Common myeloid progenitor, CD34-positive (primary cell): ENCODE results near the gene UBXN1.
"Not testable (repeated sequence)": the region's sequence is repeated elsewhere in the genome, so short reads cannot be mapped to it uniquely, and the experiment has no call there.

ENCODE experiments used
- CTCF ChIA-PET: fragments of 350-600 bp; sonication (Branson Sonifier 250); formaldehyde crosslinking; loops from one replicate; lab custom pipeline; 2021; ENCODE audit warnings: antibody characterized with exemption; lab: Charles Lee
- POLR2A ChIA-PET: fragments of 350-600 bp; sonication (Branson Sonifier 250); formaldehyde crosslinking; loops from one replicate; lab custom pipeline; 2021; ENCODE audit warnings: antibody characterized with exemption; lab: Charles Lee
- DNase-seq, 3 donors: peaks; one replicate each; pipeline versions ENCODE4 v3.0.0 to v3.0.0-alpha.2; 2013
- H3K27ac ChIP-seq, 2 experiments: 1 replicate in 1 of 2; 2 replicates in 1 of 2; pipeline ENCODE4 v1.7.0; 2013; ENCODE audit warnings: inconsistent platforms in 2 of 2, low read length in 2 of 2, mild to moderate bottlenecking in 2 of 2, low read depth in 1 of 2, moderate library complexity in 1 of 2; ENCODE audit not compliant: severe bottlenecking in 2 of 2, insufficient read depth in 1 of 2, poor library complexity in 1 of 2
- H3K27me3 ChIP-seq, 5 experiments: replicated peaks in 2 of 5; 1 replicate in 3 of 5; 2 replicates in 2 of 5; pipeline versions ENCODE4 v1.6.1 to v1.7.0; 2013; ENCODE audit warnings: low read length in 4 of 5, mild to moderate bottlenecking in 2 of 5, moderate library complexity in 2 of 5, inconsistent platforms in 1 of 5; ENCODE audit not compliant: insufficient read depth in 5 of 5, control insufficient read depth in 4 of 5
- H3K36me3 ChIP-seq, 4 experiments: 1 replicate in 2 of 4; 2 replicates in 2 of 4; pipeline versions ENCODE4 v1.6.1 to v1.7.0; 2013; ENCODE audit warnings: low read length in 3 of 4, control low read depth in 1 of 4, mild to moderate bottlenecking in 1 of 4; ENCODE audit not compliant: control insufficient read depth in 4 of 4, insufficient read depth in 4 of 4
- H3K4me1 ChIP-seq, 4 experiments: 1 replicate in 3 of 4; 2 replicates in 1 of 4; pipeline versions ENCODE4 v1.6.1 to v1.7.1; 2013; ENCODE audit warnings: low read length in 3 of 4, mild to moderate bottlenecking in 3 of 4, control low read depth in 1 of 4, inconsistent platforms in 1 of 4, moderate library complexity in 1 of 4; ENCODE audit not compliant: control insufficient read depth in 4 of 4, insufficient read depth in 4 of 4; ENCODE audit errors: control extremely low read depth in 1 of 4
- H3K4me3 ChIP-seq, 7 experiments: 1 replicate in 4 of 7; 2 replicates in 3 of 7; pipeline versions ENCODE4 v1.5.1 to v1.7.0; 2013; ENCODE audit warnings: mild to moderate bottlenecking in 7 of 7, low read length in 6 of 7, moderate library complexity in 6 of 7, inconsistent platforms in 2 of 7, low read depth in 2 of 7, control low read depth in 1 of 7; ENCODE audit not compliant: insufficient read depth in 4 of 7, control insufficient read depth in 1 of 7; ENCODE audit errors: extremely low read depth in 1 of 7
- H3K9me3 ChIP-seq, 5 experiments: 1 replicate in 4 of 5; 2 replicates in 1 of 5; pipeline versions ENCODE4 v1.6.1 to v1.7.1; 2013; ENCODE audit warnings: low read length in 4 of 5, mild to moderate bottlenecking in 2 of 5, inconsistent platforms in 1 of 5, low read depth in 1 of 5, moderate library complexity in 1 of 5; ENCODE audit not compliant: control insufficient read depth in 4 of 5, insufficient read depth in 2 of 5; ENCODE audit errors: control extremely low read depth in 1 of 5
- WGBS: methylation state at CpG from one replicate; pipeline ENCODE4 v1.1.5; 2013; ENCODE audit not compliant: insufficient coverage; 5-methylcytosine and 5-hydroxymethylcytosine counted together

Gene UBXN1

DNA sequence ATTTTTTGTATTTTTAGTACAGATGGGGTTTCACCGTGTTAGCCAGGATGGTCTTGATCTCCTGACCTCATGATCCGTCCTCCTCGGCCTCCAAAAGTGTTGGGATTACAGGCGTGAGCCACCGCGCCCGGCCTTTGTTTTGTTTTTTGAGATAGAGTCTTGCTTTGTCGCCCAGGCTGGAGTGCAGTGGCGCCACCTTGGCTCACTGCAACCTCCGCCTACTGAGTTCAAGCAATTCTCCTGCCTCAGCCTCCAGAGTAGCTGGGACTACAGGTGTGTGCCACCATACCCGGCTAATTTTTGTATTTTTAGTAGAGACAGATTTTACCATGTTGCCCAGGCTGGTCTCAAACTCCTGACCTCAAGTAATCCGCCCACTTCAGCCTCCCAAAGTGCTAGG, 28.6 kb downstream of the UBXN1 start:
- H3K27ac ChIP-seq, H3K9me3 ChIP-seq, H3K4me3 ChIP-seq, DNase-seq, H3K27me3 ChIP-seq: not testable (repeated sequence)
- ChIA-PET CTCF (interaction anchor here (0.7 to 1.0 kb wide), 2 partner anchors 17 to 31 kb away, joined by 3 to 4 read pairs; no protein-coding TSS in a partner anchor), POLR2A (interaction anchor here (1.9 kb wide), 1 partner anchor 15 kb away, joined by 6 read pairs; the partner anchor contains the start of genes C11orf98 and CSKMT)
- H3K36me3 ChIP-seq: peaks cover 6 to 34% (median 21%) of the 10 kb centered on the region in 4 experiments
- WGBS: 97% methylated on average over 12 of the region's 12 CpGs
- H3K4me1 ChIP-seq: peaks cover 0 to 34% (median 27%) of the 10 kb centered on the region in 4 experiments

DNA sequence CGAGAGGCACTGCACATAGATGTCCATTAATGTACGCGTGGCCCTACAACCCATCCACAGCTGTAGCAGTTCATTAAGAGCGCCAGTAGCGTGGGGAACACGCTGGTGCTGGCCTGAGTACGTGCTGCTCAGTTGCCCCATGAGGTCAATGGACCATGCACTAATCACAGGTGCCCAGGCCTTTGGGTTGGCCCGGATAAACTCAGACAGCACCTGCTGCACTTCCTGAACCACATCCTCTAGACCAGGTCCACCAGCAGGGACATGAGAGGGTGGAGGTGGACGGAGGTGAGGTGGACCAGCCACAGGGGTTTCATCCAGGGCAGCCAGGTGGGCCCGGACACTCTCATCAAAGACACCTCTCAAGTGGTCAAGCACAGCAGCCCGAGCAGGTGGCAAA, 29.4 kb downstream of the UBXN1 start:
- Histone ChIP-seq H3K27me3 (no peaks in the 10 kb centered on the region), H3K4me1 (peaks cover 0 to 41% (median 33%) of the 10 kb centered on the region in 4 experiments), H3K36me3 (peaks cover 7 to 35% (median 22%) of the 10 kb centered on the region in 4 experiments), H3K9me3 (no peaks in the 10 kb centered on the region), H3K27ac (no peak overlapping the region), H3K4me3 (no peak overlapping the region)
- DNase-seq: no peak
- CTCF ChIA-PET: interaction anchor here (0.8 to 6.0 kb wide), 4 partner anchors 19 to 60 kb away, joined by 3 to 33 read pairs (median 5); partner anchors contain the start of genes C11orf98, CSKMT, LBHD1 and UQCC3
- POLR2A ChIA-PET: interaction anchor here (1.9 kb wide), 1 partner anchor 16 kb away, joined by 6 read pairs; the partner anchor contains the start of genes C11orf98 and CSKMT
- WGBS: 92% methylated on average over 11 of the region's 11 CpGs

DNA sequence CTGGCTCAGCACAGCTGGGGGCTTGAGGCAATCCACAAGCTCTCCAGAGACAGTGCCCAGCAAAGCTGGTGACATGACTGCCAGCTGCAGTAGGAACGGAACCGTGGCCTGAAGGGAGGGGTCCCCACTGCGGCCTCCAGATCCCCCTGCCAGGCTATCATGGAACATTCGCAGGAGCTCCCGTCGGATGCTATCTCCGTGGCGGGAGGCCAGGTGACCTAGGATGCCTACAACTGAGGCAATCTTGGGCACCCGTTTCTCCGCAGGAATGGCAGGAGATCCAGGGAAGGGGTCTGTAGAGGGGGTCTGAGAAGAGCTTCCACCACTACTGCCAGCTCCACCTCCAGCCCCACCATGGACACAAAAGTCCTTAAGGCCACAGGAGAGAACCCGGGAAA, 29.9 kb downstream of the UBXN1 start:
- POLR2A ChIA-PET: no interaction called here

DNA sequence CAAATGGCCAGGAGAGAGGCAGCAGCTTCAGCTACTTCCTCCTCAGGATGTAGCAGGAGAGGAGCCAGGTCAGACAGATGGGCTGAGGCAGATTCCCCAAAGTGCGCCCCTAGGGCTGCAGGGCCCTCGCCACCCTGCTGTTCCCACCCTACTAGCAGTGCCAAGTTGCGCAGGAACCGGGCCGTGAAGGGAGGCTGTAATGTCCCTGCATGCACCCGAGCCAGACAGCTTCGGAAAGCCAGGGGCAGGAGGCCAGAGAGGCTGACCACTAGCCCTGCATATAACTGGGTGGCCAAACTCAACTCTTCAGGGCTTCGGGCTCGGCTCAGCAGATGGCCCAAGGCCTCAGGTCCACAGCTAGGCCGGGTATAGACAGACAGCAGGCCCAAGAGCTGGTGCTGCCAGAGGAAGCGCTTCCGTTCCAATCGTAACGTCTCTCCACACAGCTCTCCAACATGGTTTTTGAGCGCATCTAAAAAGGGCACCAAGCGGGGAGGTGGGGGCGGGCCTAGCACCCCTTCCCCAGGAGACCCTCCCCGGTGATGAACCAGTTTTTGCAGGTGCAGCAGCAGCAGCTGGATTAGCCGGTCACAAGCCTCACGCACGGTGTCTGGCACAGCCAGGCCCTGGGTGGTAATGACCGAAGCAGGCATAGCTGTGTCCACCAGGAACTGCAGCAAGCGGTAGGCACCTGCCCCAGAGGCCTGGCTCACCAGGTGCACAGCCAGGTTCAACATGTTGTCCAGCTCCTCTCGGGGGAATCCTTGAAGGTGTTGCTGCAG, 30.5 kb downstream of the UBXN1 start:
- CTCF ChIA-PET: interaction anchor here (0.8 to 6.0 kb wide), 9 partner anchors 7 to 61 kb away, joined by 3 to 33 read pairs (median 4); partner anchors contain the start of genes C11orf98, CSKMT, LBHD1 and UQCC3
- POLR2A ChIA-PET: interaction anchor here (3.0 kb wide), 1 partner anchor 17 kb away, joined by 23 read pairs; the partner anchor contains the start of genes C11orf98 and CSKMT
- Histone ChIP-seq H3K36me3 (peaks cover 8 to 45% (median 24%) of the 10 kb centered on the region in 4 experiments), H3K27me3 (no peaks in the 10 kb centered on the region), H3K4me3 (no peak overlapping the region), H3K4me1 (peaks cover 0 to 40% (median 30%) of the 10 kb centered on the region in 4 experiments), H3K27ac (no peak overlapping the region), H3K9me3 (no peaks in the 10 kb centered on the region)
- DNase-seq: no peak
- 95% methylated on average over 23 of the region's 24 CpGs for WGBS

More for the DNA sequence above, 29.9 kb downstream of the UBXN1 start:
- peaks cover 8 to 40% (median 24%) of the 10 kb centered on the region in 4 experiments for H3K36me3 ChIP-seq
- no peak overlapping the region for H3K4me3 ChIP-seq
- H3K4me1 ChIP-seq: peaks cover 0 to 44% (median 33%) of the 10 kb centered on the region in 4 experiments
- no peaks in the 10 kb centered on the region for H3K9me3 ChIP-seq
- no peak for DNase-seq
- CTCF ChIA-PET: interaction anchor here (0.8 to 6.0 kb wide), 8 partner anchors 7 to 61 kb away, joined by 3 to 33 read pairs (median 4); partner anchors contain the start of genes C11orf98, CSKMT, LBHD1 and UQCC3
- 99% methylated on average over 9 of the region's 11 CpGs for WGBS
- H3K27ac ChIP-seq: no peak overlapping the region
- no peaks in the 10 kb centered on the region for H3K27me3 ChIP-seq

DNA sequence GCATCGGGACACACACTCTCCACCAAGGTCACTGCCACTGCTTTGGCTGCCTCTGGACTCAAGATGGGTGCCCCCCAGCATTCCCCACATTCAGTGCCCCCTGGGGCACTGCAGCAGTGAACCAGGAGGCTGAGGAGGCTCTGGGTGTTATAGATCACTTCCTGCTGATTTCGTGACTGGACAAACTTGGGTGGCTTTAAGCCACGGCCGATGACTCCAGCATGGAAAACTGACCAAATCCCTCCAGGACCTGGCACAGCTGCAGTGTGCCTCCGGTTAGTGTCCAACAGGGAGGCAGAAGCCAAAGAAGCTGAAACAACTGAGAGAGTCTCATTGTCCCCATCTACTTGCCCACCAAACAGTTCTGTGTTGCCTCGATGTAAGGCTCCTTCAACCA, 31.3 kb downstream of the UBXN1 start:
- DNase-seq: no peak
- Histone ChIP-seq H3K36me3 (peaks cover 11 to 51% (median 26%) of the 10 kb centered on the region in 4 experiments), H3K9me3 (no peaks in the 10 kb centered on the region), H3K4me3 (no peak overlapping the region), H3K4me1 (peaks cover 0 to 36% (median 28%) of the 10 kb centered on the region in 4 experiments), H3K27ac (no peak overlapping the region), H3K27me3 (no peaks in the 10 kb centered on the region)
- WGBS: 100% methylated on average over 6 of the region's 6 CpGs
- POLR2A ChIA-PET: interaction anchor here (3.0 kb wide), 1 partner anchor 17 kb away, joined by 23 read pairs; the partner anchor contains the start of genes C11orf98 and CSKMT
- CTCF ChIA-PET: interaction anchor here (1.0 to 6.0 kb wide), 7 partner anchors 8 to 139 kb away, joined by 4 to 33 read pairs (median 4); partner anchors contain the start of genes C11orf98, CSKMT, LBHD1 and UQCC3

DNA sequence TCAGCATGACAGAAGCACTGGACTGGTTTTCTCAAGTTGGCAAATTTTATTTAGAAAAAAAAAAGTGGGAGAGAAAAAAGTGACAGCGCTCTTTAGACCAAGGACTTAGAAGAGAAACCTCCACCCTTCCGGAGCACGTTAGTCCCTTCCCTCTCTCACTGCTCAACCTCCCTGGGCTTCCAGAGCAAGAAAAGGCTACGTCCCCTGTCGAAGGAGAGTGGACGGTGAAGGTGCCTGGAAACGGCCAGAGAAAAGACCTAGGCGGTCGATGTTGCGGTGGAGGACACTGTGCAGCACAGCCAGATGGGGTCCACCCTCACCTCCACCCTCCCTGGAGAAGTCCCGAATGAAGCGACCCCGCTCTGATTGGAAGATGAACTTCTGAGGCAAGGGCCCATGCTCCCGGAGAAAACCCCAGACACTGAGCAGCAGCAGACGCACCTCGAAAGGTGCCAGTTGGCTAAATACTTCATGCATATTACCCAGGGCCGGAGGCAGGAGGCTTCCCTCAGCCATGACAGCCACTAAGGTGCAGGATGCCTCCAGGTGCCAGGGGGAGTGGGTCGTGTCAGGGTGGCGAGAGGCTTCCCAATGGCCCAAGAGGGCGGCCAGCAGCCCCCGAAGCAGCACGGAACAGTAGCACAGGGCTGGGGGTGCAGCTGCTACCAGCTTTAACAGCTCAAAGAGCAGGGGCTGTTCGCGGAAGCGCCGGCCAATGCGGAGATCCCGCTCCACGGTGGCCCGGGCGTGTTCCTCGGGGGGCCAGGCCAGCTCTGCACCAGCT, 31.9 kb downstream of the UBXN1 start:
- peak overlapping the region in 1 of 2 experiments; percentile 97 for H3K27ac ChIP-seq
- POLR2A ChIA-PET: interaction anchor here (0.6 to 3.0 kb wide), 8 partner anchors 9 to 185 kb away, joined by 3 to 23 read pairs (median 4); partner anchors contain the start of genes B3GAT3, C11orf98, CSKMT and TUT1
- peaks cover 0 to 31% (median 24%) of the 10 kb centered on the region in 4 experiments for H3K4me1 ChIP-seq

More for the DNA sequence above, 31.9 kb downstream of the UBXN1 start:
- H3K36me3 ChIP-seq: peaks cover 13 to 53% (median 26%) of the 10 kb centered on the region in 4 experiments
- peak overlapping the region in 2 of 7 experiments; percentile 90 to 97 for H3K4me3 ChIP-seq
- CTCF ChIA-PET: interaction anchor here (1.0 to 6.0 kb wide), 7 partner anchors 9 to 139 kb away, joined by 4 to 33 read pairs (median 12); partner anchors contain the start of genes C11orf98, CSKMT, LBHD1 and TUT1
- no peak for DNase-seq
- H3K9me3 ChIP-seq: no peaks in the 10 kb centered on the region
- H3K27me3 ChIP-seq: no peaks in the 10 kb centered on the region
- 87% methylated on average over 25 of the region's 32 CpGs for WGBS
